SJCRH30 (cell line): ENCODE results near the gene PARVB. TPM values are rescaled to one million over a fixed set of nuclear protein-coding genes. Genes with fewer than 3 reads are reported as not detected.

Experiments used
- DNase-seq, 2 experiments: peaks; one replicate each; pipeline ENCODE4 v3.0.0-alpha.2; 2015 to 2020
- H3K27ac ChIP-seq: fragments of 250-450 bp; sonication (Bioruptor Pico); 2 replicates; pipeline ENCODE4 v1.5.1; 2020; ENCODE audit warnings: mild to moderate bottlenecking, moderate library complexity
- H3K27me3 ChIP-seq: fragments of 250-450 bp; sonication (Bioruptor Pico); 2 replicates; pipeline ENCODE4 v1.5.1; 2020; ENCODE audit warnings: mild to moderate bottlenecking, moderate library complexity
- H3K36me3 ChIP-seq: fragments of 250-450 bp; sonication (Bioruptor Pico); 2 replicates; pipeline ENCODE4 v1.5.1; 2020; ENCODE audit warnings: mild to moderate bottlenecking, moderate library complexity
- H3K4me1 ChIP-seq: fragments of 250-450 bp; sonication (Bioruptor Pico); 2 replicates; pipeline ENCODE4 v1.5.1; 2020; ENCODE audit warnings: mild to moderate bottlenecking, moderate library complexity
- H3K4me3 ChIP-seq: fragments of 250-450 bp; sonication (Bioruptor Pico); 2 replicates; pipeline ENCODE4 v1.5.1; 2020; ENCODE audit warnings: mild to moderate bottlenecking, moderate library complexity
- H3K9me3 ChIP-seq: fragments of 250-450 bp; sonication (Bioruptor Pico); replicated peaks from 2 replicates; pipeline ENCODE4 v1.5.1; 2020; ENCODE audit warnings: mild to moderate bottlenecking, moderate library complexity
- total RNA-seq: library from RNA; depleted of rRNA; stranded (reverse); fragments of >200 nt; shearing (Covaris generic); gene quantifications from 2 replicates; pipeline ENCODE4 v1.2.3, GENCODE V29; 2014

The PARVB gene
- total RNA-seq, 1 experiment from 2014 or later: not detected

DNA sequence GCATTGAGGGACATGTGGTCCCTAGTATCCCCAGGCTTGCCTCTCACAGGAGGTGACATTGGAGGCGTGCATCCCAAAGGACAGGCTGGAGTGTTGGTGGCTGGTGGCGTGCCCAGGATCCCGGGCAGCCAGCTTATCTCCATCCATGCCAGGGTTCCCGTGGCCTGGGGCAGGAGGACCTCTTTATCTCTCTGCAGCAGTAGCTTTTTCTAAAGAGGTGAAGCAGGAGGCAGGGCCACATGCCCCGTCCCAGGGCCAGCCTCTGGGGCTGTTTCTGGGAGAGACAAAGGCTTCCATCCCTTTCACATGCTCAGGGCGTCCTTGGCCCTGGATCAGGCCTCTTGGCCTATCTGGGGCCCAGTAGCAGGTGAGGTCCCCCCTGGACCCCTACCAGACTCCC is 176.3 kb downstream of the PARVB start:
- DNase-seq: no peak
- Histone ChIP-seq H3K4me3 (no peak overlapping the region), H3K9me3 (no peaks in the 10 kb centered on the region), H3K27ac (no peak overlapping the region), H3K36me3 (no peaks in the 10 kb centered on the region), H3K27me3 (peaks cover 3% of the 10 kb centered on the region; the same call in 1 of the 2 replicates), H3K4me1 (no peaks in the 10 kb centered on the region)

- H3K27ac ChIP-seq: no peak overlapping the region
- no peak overlapping the region for H3K4me3 ChIP-seq
- no peaks in the 10 kb centered on the region for H3K36me3 ChIP-seq
- H3K4me1 ChIP-seq: no peaks in the 10 kb centered on the region
- DNase-seq: peak in 1 of 2 experiments; percentile 6
- H3K9me3 ChIP-seq: no peaks in the 10 kb centered on the region
- peaks cover 3% of the 10 kb centered on the region; the same call in 1 of the 2 replicates for H3K27me3 ChIP-seq
These were observed 176.9 kb downstream of the PARVB start for GRCh38 chr22:44200855-44201550.

DNA sequence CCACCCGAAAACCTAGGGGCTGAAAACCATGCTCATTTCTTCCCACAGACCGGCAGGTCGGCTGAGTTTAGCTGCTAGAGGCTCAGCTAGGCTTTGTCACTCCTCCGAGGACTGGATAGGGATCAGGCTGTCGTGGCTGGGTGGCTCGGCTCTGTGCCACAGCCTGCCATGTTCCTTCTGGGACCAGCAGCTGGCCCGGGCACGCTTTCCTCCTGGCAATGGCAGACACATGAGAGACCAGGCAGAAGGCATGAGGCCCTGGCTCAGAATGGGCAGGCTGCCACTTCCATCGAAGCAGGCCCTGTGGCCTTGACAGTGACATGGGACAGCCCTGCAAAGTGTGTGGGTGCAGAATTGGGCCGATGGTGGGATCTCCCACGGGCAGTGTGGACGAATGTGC is 177.6 kb downstream of the PARVB start:
- DNase-seq: no peak
- H3K27me3 ChIP-seq: peaks cover 3% of the 10 kb centered on the region; the same call in 1 of the 2 replicates
- H3K36me3 ChIP-seq: no peaks in the 10 kb centered on the region

GRCh38 chr22:44202261-44202789 is 178.2 kb downstream of the PARVB start:
- Histone ChIP-seq H3K27me3 (peaks cover 3% of the 10 kb centered on the region; the same call in 1 of the 2 replicates), H3K27ac (no peak overlapping the region)
- DNase-seq: no peak

More for the DNA sequence above, 177.6 kb downstream of the PARVB start:
- Histone ChIP-seq H3K9me3 (no peaks in the 10 kb centered on the region), H3K4me1 (no peaks in the 10 kb centered on the region), H3K4me3 (no peak overlapping the region), H3K27ac (no peak overlapping the region)

GRCh38 chr22:44203203-44203602 is 179.1 kb downstream of the PARVB start:
- Histone ChIP-seq H3K4me1 (no peaks in the 10 kb centered on the region), H3K27ac (no peak overlapping the region), H3K27me3 (peaks cover 3% of the 10 kb centered on the region; the same call in 1 of the 2 replicates), H3K4me3 (no peak overlapping the region), H3K9me3 (no peaks in the 10 kb centered on the region), H3K36me3 (no peaks in the 10 kb centered on the region)
- no peak for DNase-seq

More at GRCh38 chr22:44202261-44202789, 178.2 kb downstream of the PARVB start:
- H3K4me3 ChIP-seq: no peak overlapping the region
- no peaks in the 10 kb centered on the region for H3K9me3 ChIP-seq
- H3K36me3 ChIP-seq: no peaks in the 10 kb centered on the region
- H3K4me1 ChIP-seq: no peaks in the 10 kb centered on the region

- Histone ChIP-seq H3K9me3 (no peaks in the 10 kb centered on the region), H3K4me1 (no peaks in the 10 kb centered on the region), H3K36me3 (no peaks in the 10 kb centered on the region), H3K4me3 (no peak overlapping the region), H3K27ac (no peak overlapping the region), H3K27me3 (peaks cover 3% of the 10 kb centered on the region; the same call in 1 of the 2 replicates)
- no peak for DNase-seq
These were observed 180.8 kb downstream of the PARVB start for GRCh38 chr22:44204739-44205515.

DNA sequence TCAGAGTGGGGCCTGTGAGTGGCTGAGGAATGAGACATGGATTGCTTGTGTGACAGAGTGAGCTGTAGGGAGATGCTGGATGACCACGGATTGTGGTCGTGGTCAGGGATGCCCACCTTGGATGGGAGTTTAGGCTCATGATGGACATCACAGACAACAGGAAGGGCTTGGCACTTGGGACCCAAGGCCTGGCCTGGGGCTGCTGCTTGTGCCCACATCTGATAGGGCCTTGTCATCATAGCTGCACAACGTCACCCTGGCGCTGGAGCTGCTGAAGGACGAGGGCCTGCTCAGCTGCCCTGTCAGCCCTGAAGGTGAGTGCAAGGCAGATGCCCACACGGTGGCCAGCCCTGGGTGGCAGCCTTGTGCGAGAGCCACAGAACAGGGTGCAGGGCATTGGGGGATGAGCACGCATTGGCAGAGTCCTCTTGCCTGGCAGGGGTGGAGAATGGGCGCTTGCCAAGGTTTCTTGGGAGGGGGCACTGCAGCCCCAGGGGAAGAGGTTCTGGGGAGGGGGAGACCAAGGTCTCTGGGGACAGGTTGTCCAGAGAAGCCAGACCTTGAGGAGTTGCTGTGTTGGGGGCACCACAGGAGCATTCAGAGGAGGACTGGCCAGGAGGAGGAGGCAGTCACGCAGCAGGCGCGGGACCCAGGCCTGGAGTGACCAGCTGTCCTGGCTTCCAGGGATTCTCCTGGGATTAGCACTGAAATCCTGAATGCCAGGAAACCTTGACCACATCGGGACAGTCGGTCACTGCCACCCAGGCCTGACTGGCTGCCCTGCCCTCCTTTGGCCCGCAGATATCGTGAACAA is 181.6 kb downstream of the PARVB start:
- no peaks in the 10 kb centered on the region for H3K4me1 ChIP-seq
- no peak overlapping the region for H3K27ac ChIP-seq
- peaks cover 3% of the 10 kb centered on the region; the same call in 1 of the 2 replicates for H3K27me3 ChIP-seq
- H3K4me3 ChIP-seq: no peak overlapping the region
- H3K36me3 ChIP-seq: no peaks in the 10 kb centered on the region
- no peaks in the 10 kb centered on the region for H3K9me3 ChIP-seq
- no peak for DNase-seq

DNA sequence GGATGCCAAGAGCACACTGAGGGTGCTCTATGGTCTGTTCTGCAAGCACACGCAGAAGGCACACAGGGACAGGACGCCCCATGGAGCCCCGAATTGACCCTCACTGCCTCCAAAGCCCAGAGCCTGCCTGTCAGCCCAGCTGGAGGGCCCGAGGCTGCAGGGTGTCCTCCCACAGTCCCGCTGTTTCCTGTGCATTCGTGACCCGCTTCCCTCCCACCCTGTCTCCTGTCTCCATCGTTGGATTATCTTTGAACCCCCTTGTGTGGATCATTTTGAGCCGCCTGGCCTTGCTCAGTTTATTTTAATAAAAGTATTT is 182.2 kb downstream of the PARVB start:
- Histone ChIP-seq H3K9me3 (no peaks in the 10 kb centered on the region), H3K4me3 (no peak overlapping the region), H3K27ac (no peak overlapping the region), H3K36me3 (no peaks in the 10 kb centered on the region), H3K4me1 (no peaks in the 10 kb centered on the region), H3K27me3 (peaks cover 3% of the 10 kb centered on the region; the same call in 1 of the 2 replicates)
- no peak for DNase-seq

DNA sequence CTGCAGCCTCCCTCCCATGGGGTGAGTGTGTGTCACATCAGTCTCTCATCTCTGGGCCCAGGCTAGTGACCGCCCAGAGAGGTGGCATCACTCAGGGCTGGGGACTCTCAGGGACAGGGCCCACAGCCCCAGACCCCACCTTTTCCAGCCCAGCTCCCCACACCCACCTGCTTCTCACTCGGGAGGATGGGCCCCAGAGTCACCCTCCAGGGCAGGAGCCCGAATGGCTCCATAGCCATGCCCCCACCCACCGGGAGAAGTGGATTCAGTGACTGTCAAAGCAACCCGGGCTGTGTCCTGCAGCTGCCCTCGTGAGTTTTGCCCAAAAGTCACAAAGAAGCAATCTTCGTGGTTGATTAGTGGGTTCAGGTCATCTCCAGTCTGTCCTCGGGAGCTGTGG is 182.6 kb downstream of the PARVB start:
- H3K27me3 ChIP-seq: peaks cover 2% of the 10 kb centered on the region; the same call in 1 of the 2 replicates

DNA sequence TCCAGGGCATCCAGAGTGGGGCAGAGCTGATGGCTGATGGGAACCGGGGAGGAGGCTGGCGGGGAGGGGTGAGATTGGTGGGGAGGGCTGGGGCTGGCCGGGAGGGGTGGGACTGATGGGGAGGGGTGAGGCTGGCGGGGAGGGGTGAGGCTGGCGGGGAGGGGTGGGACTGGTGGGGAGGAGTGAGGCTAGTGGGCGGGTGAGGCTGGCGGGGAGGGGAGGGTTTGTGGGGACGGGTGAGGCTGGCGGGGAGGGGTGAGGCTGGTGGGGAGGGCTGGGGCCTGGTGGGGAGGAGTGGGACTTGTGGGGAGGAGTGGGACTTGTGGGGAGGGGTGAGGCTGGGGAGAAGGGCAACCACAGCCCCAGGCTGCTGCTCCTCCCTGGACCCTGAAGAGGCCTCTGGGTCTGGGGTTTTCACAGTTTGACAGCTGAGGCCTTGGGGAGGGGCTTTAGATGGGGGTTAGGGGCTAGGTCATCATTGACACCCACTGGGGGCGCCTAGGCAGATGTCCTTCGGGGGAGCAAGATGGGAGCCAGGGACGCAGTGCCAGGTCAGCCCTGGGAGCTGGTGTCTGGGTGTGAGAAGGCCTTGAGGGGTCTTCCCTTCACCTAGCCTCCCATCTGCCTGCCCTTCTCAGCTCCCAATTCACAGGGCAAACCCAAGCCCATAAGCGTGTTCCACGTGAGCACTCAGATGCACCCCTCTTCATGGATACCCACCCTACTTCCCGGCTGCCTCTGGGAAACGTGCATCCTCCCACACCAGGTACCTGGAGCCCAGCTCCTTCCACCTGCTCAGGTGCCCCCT is 183.3 kb downstream of the PARVB start:
- Histone ChIP-seq H3K27ac (no peak overlapping the region), H3K4me1 (no peaks in the 10 kb centered on the region), H3K36me3 (no peaks in the 10 kb centered on the region), H3K27me3 (no peaks in the 10 kb centered on the region; the same call in 1 of the 2 replicates), H3K9me3 (no peaks in the 10 kb centered on the region), H3K4me3 (no peak overlapping the region)
- DNase-seq: no peak

More for the DNA sequence above, 182.6 kb downstream of the PARVB start:
- H3K4me1 ChIP-seq: no peaks in the 10 kb centered on the region
- H3K9me3 ChIP-seq: no peaks in the 10 kb centered on the region
- no peak overlapping the region for H3K27ac ChIP-seq
- no peaks in the 10 kb centered on the region for H3K36me3 ChIP-seq
- no peak for DNase-seq
- no peak overlapping the region for H3K4me3 ChIP-seq

GRCh38 chr22:44207981-44208317 is 183.8 kb downstream of the PARVB start:
- no peak overlapping the region for H3K4me3 ChIP-seq
- no peaks in the 10 kb centered on the region for H3K36me3 ChIP-seq
- DNase-seq: no peak
- H3K27me3 ChIP-seq: no peaks in the 10 kb centered on the region; the same call in 1 of the 2 replicates
- no peak overlapping the region for H3K27ac ChIP-seq
- H3K9me3 ChIP-seq: no peaks in the 10 kb centered on the region
- H3K4me1 ChIP-seq: no peaks in the 10 kb centered on the region

DNA sequence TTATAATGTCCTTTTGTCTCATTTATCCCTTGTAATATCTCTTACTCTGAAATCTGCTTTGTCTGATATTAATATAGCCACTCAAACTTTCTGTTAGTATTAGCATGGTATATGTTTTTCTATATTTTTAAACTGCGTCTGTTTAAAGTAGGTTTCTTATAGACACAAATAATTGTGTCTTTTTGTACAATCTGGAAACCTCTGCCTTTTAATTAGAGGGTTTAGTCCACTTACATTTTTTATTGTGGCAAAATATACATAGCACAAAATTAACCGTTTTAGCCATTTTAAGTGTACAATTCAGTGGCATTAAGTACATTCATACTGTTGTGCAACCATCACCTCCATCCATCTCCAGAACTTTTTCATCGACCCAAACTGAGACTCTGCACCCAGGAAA is 185.2 kb downstream of the PARVB start:
- H3K4me3 ChIP-seq: no peak overlapping the region
- no peaks in the 10 kb centered on the region for H3K4me1 ChIP-seq
- H3K9me3 ChIP-seq: no peaks in the 10 kb centered on the region
- no peak overlapping the region for H3K27ac ChIP-seq
- no peaks in the 10 kb centered on the region for H3K36me3 ChIP-seq
- no peak for DNase-seq
- no peaks in the 10 kb centered on the region for H3K27me3 ChIP-seq

DNA sequence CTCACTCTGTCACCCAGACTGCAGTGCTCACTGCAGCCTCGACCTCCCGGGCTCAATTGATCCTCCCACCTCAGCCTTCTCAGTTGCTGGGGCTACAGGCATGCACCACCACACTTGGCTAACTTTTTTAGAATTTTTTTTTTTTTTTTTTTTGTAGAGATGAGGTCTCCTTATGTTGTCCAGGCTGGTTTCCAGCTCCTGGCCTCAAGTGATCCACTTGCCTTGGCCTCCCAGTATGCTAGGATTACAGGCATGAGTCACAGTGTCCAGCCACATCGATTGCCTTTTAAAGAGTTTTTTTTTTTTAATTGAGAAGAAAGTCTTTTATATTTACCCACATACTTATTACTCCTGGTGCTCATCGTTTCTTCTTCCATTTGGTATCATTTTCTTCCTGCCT is 186.6 kb downstream of the PARVB start:
- Histone ChIP-seq H3K9me3 (no peaks in the 10 kb centered on the region), H3K4me1 (no peaks in the 10 kb centered on the region), H3K4me3 (no peak overlapping the region), H3K27ac (no peak overlapping the region), H3K27me3 (no peaks in the 10 kb centered on the region), H3K36me3 (no peaks in the 10 kb centered on the region)
- DNase-seq: no peak
